Measurements from ENCODE around the gene USP13. TPM values are rescaled to one million over a fixed set of nuclear protein-coding genes. Genes with fewer than 3 reads are reported as not detected.

USP13 gene, protein sequence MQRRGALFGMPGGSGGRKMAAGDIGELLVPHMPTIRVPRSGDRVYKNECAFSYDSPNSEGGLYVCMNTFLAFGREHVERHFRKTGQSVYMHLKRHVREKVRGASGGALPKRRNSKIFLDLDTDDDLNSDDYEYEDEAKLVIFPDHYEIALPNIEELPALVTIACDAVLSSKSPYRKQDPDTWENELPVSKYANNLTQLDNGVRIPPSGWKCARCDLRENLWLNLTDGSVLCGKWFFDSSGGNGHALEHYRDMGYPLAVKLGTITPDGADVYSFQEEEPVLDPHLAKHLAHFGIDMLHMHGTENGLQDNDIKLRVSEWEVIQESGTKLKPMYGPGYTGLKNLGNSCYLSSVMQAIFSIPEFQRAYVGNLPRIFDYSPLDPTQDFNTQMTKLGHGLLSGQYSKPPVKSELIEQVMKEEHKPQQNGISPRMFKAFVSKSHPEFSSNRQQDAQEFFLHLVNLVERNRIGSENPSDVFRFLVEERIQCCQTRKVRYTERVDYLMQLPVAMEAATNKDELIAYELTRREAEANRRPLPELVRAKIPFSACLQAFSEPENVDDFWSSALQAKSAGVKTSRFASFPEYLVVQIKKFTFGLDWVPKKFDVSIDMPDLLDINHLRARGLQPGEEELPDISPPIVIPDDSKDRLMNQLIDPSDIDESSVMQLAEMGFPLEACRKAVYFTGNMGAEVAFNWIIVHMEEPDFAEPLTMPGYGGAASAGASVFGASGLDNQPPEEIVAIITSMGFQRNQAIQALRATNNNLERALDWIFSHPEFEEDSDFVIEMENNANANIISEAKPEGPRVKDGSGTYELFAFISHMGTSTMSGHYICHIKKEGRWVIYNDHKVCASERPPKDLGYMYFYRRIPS
- total RNA-seq: 1 to 10 TPM; 2.3 to 8.3 (median 5.8) TPM

DNA sequence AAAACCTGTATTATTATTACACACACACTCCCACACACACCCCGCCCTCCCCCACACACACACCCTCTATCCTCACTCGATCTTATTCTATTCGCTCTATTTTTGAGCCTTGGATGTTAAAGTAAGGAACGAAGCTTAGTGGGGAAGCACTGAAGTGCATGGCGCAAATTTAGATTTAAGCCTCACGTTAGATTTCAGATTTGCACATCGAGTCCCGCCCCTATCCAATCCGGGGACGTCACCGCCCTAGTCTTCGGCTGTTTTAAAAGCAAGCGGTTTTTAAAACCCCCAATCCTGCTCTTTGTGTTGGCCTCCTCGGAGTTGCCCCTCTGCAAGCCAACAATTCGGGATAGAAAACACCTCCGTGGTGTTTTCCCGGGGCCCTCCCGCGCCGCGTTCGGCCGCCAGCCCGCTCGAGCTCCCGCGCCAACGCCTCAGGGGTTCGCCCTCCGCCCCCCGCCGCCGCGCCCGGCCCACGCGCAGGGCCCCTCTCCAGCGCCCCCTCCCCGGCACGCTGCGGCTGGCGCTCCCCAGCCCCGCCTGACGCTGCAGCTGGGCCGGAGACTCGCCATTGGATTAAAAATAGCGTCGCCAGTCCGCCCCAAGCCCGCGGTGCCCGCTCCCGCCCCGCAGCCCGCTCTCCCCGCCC, at the start of gene USP13:
TSS of gene USP13 (plus strand) at position 594 of the 649 bp plus-strand sequence. CDS start 186 bp downstream, outside the sequence.
- no peaks in the 10 kb centered on the region for H3K9me3 ChIP-seq
- peak in 1 of 2 donors; percentile 69 for DNase-seq (ENCODE audit: low spot score in 2 of 2)
- peaks cover 10% of the 10 kb centered on the region for H3K4me1 ChIP-seq
- no peaks in the 10 kb centered on the region for H3K36me3 ChIP-seq
- H3K4me3 ChIP-seq: peak within 1 kb of the TSS; percentile 84
- under 1% methylated on average over 23 of the region's 56 CpGs for WGBS
- TF ChIP-seq, protein P1, sequence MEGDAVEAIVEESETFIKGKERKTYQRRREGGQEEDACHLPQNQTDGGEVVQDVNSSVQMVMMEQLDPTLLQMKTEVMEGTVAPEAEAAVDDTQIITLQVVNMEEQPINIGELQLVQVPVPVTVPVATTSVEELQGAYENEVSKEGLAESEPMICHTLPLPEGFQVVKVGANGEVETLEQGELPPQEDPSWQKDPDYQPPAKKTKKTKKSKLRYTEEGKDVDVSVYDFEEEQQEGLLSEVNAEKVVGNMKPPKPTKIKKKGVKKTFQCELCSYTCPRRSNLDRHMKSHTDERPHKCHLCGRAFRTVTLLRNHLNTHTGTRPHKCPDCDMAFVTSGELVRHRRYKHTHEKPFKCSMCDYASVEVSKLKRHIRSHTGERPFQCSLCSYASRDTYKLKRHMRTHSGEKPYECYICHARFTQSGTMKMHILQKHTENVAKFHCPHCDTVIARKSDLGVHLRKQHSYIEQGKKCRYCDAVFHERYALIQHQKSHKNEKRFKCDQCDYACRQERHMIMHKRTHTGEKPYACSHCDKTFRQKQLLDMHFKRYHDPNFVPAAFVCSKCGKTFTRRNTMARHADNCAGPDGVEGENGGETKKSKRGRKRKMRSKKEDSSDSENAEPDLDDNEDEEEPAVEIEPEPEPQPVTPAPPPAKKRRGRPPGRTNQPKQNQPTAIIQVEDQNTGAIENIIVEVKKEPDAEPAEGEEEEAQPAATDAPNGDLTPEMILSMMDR (IDR thresholded peaks at IDR 0.05): no peak
- no peak for TF ChIP-seq POLR2A (IDR thresholded peaks at IDR 0.05)
- TF ChIP-seq EP300 (IDR thresholded peaks at IDR 0.05): no peak
- no peak for TF ChIP-seq POLR2AphosphoS5 (IDR thresholded peaks at IDR 0.05)
- H3K27ac ChIP-seq: peak within 1 kb of the TSS; percentile 92
- no peaks in the 10 kb centered on the region for H3K27me3 ChIP-seq

DNA sequence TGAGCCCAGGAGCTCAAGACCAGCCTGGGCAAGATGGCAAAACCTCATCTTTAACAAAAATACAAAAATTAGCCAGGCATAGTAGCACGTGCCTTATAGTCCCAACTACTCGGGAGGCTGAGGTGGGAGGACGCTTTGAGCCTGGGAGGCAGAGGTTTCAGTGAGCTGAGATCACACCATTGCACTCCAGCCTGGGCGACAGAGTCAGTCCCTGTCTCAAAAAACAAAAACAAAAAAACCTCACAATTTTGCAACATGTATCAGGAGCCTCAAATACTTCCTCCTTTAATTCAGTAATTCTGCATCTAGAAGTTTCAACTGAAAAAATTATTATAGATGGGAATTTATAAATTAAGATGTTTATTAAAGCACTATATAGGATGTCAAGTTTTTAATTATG, 49.5 kb upstream of the USP13 start:
- peaks cover 33% of the 10 kb centered on the region for H3K4me1 ChIP-seq
- TF ChIP-seq POLR2AphosphoS5 (IDR thresholded peaks at IDR 0.05) (no peak), EP300 (IDR thresholded peaks at IDR 0.05) (no peak), POLR2A (IDR thresholded peaks at IDR 0.05) (no peak)
- TF ChIP-seq, protein P1 (IDR thresholded peaks at IDR 0.05): no peak
- H3K4me3 ChIP-seq: peak overlapping the region; percentile 74
- no peaks in the 10 kb centered on the region for H3K27me3 ChIP-seq
- H3K27ac ChIP-seq: no peak overlapping the region
- no peak for DNase-seq (ENCODE audit: low spot score in 2 of 2)
- peaks cover 36% of the 10 kb centered on the region for H3K36me3 ChIP-seq
- H3K9me3 ChIP-seq: no peaks in the 10 kb centered on the region
- WGBS: 71% methylated on average over 4 of the region's 4 CpGs

DNA sequence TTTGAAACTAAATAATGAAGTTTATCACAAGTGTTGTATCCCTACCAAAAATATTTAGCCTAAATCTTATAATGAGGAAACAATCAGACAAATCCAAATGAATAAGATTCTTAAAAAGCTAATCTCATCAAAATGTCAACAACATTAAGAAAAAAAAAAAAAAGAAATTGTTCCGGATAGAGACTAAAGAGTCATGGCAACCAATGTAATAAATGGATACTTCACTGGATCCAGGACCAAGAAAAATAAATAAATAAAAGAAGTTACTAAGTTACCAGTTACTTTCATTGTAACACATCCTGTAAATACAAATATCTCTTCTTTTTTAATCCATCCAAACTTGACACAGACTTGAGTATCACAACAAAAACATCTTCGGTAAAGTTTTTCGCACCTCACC, 49.0 kb upstream of the USP13 start:
- no peak for DNase-seq (ENCODE audit: low spot score in 2 of 2)
- TF ChIP-seq POLR2A (IDR thresholded peaks at IDR 0.05): no peak
- no peak for TF ChIP-seq EP300 (IDR thresholded peaks at IDR 0.05)
- TF ChIP-seq POLR2AphosphoS5 (IDR thresholded peaks at IDR 0.05): no peak
- H3K9me3 ChIP-seq: no peaks in the 10 kb centered on the region
- peak overlapping the region; percentile 74 for H3K4me3 ChIP-seq
- H3K36me3 ChIP-seq: peaks cover 31% of the 10 kb centered on the region
- peaks cover 33% of the 10 kb centered on the region for H3K4me1 ChIP-seq
- peak overlapping the region; percentile 92 for H3K27ac ChIP-seq
- H3K27me3 ChIP-seq: no peaks in the 10 kb centered on the region
- 2% methylated on average over 3 of the region's 3 CpGs for WGBS

DNA sequence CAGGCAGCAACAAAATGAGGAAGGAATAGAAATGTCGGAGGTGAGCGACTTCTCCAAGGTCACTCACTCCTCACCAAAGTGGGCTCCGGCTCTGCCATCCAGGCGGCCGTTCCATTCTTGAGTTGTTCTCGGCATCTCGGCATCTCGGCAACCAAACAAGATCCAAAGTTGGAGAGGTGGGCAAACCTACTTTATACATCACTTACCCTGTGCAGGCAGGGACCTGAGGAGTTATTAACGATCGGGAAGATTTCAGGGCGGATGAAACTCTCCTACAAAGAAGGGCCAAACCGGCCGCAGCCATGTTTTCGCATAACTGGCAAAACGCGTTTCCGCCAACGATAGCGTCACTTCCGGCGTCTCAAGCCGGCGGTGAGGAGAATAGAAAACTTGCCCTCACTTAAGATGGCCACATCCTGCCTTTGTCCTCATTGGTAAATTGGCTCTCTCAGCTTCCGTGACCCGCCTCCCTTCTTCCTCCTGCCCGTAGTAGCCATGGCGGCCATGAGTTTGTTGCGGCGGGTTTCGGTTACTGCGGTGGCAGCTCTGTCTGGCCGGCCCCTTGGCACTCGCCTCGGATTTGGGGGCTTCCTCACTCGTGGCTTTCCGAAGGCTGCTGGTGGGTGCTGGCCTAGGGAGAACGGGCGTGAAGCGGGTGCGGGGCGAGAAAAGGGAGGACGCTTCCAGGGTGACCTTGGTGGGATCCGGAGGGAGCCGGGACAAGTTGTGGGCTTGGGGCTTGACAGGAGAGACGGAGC, 48.3 kb upstream of the USP13 start, which contains the start of the genes MRPL47 and NDUFB5:
TSS of gene MRPL47 (minus strand) at position 318 of the 758 bp plus-strand sequence. CDS start at position 304, 14 bp downstream.
TSS of gene NDUFB5 (plus strand) at position 474 of the 758 bp plus-strand sequence. CDS start at position 496, 22 bp downstream.
- WGBS: 0% methylated on average over 34 of the region's 45 CpGs
- TF ChIP-seq, protein P1 (IDR thresholded peaks at IDR 0.05): no peak
- TF ChIP-seq POLR2AphosphoS5 (IDR thresholded peaks at IDR 0.05) (peak; percentile 2 to 80 (median 77)), POLR2A (IDR thresholded peaks at IDR 0.05) (peak; percentile 19 to 63), EP300 (IDR thresholded peaks at IDR 0.05) (no peak)
- DNase-seq (ENCODE audit: low spot score in 2 of 2): peak; percentile 96 to 97

More for the DNA sequence above, 48.3 kb upstream of the USP13 start, which contains the start of the genes MRPL47 and NDUFB5:
- Histone ChIP-seq H3K36me3 (peaks cover 25% of the 10 kb centered on the region), H3K27ac (peak within 1 kb of the TSS; percentile 92), H3K9me3 (no peaks in the 10 kb centered on the region), H3K4me3 (peak within 1 kb of the TSS; percentile 74), H3K27me3 (no peaks in the 10 kb centered on the region), H3K4me1 (peaks cover 33% of the 10 kb centered on the region)
